ENCODE data around the gene BCL2.
A peak's percentile ranks its signal among the peaks of the same experiment; 100 is the strongest.

BCL2 gene

GRCh38 chr18:63244607-63245006, 75.0 kb downstream of the BCL2 start:
- DNase-seq (ENCODE audit: low spot score), result no peak
- CTCF ChIA-PET, result no interaction called here
- no peak for TF ChIP-seq CTCF (conservative IDR thresholded peaks at IDR 0.05; ENCODE audit: low read depth)
- POLR2A ChIA-PET (ENCODE audit: low non-redundant PET), result no interaction called here
- H3K27ac ChIP-seq, result no peak overlapping the region

GRCh38 chr18:63241760-63242159, 77.8 kb downstream of the BCL2 start:
- no peak overlapping the region for H3K27ac ChIP-seq
- TF ChIP-seq CTCF (conservative IDR thresholded peaks at IDR 0.05; ENCODE audit: low read depth), result no peak
- CTCF ChIA-PET, result no interaction called here
- DNase-seq (ENCODE audit: low spot score), result no peak
- POLR2A ChIA-PET (ENCODE audit: low non-redundant PET), result no interaction called here

GRCh38 chr18:63241317-63241712, 78.3 kb downstream of the BCL2 start:
- TF ChIP-seq CTCF (conservative IDR thresholded peaks at IDR 0.05; ENCODE audit: low read depth), result no peak
- no peak for DNase-seq (ENCODE audit: low spot score)
- no peak overlapping the region for H3K27ac ChIP-seq
- ChIA-PET POLR2A (ENCODE audit: low non-redundant PET) (no interaction called here), CTCF (no interaction called here)

GRCh38 chr18:63240531-63241316, 78.8 kb downstream of the BCL2 start:
- CTCF ChIA-PET, result interaction anchor here (0.8 kb wide), 1 partner anchor 22 kb away, joined by 4 read pairs; no protein-coding TSS in a partner anchor
- DNase-seq (ENCODE audit: low spot score), result no peak
- POLR2A ChIA-PET (ENCODE audit: low non-redundant PET), result no interaction called here
- no peak overlapping the region for H3K27ac ChIP-seq
- no peak for TF ChIP-seq CTCF (conservative IDR thresholded peaks at IDR 0.05; ENCODE audit: low read depth)

- TF ChIP-seq CTCF (conservative IDR thresholded peaks at IDR 0.05; ENCODE audit: low read depth), result no peak
- ChIA-PET CTCF (no interaction called here), POLR2A (ENCODE audit: low non-redundant PET) (no interaction called here)
- DNase-seq (ENCODE audit: low spot score), result no peak
- peak overlapping the region; percentile 86 for H3K27ac ChIP-seq
Measured at GRCh38 chr18:63238693-63239075, 80.9 kb downstream of the BCL2 start.

- DNase-seq (ENCODE audit: low spot score), result peak; percentile 86
Measured at GRCh38 chr18:63237881-63238692, 81.5 kb downstream of the BCL2 start.

More at GRCh38 chr18:63237881-63238692, 81.5 kb downstream of the BCL2 start:
- peak overlapping the region; percentile 86 for H3K27ac ChIP-seq
- POLR2A ChIA-PET (ENCODE audit: low non-redundant PET), result interaction anchor here (0.7 kb wide), 1 partner anchor 75 kb away, joined by 4 read pairs; no protein-coding TSS in a partner anchor
- CTCF ChIA-PET, result interaction anchor here (1.1 kb wide), 1 partner anchor 85 kb away, joined by 6 read pairs; no protein-coding TSS in a partner anchor
- no peak for TF ChIP-seq CTCF (conservative IDR thresholded peaks at IDR 0.05; ENCODE audit: low read depth)

Measured in RWPE1 (cell line).